ENCODE data around the gene IRF2.

IRF2 gene

DNA sequence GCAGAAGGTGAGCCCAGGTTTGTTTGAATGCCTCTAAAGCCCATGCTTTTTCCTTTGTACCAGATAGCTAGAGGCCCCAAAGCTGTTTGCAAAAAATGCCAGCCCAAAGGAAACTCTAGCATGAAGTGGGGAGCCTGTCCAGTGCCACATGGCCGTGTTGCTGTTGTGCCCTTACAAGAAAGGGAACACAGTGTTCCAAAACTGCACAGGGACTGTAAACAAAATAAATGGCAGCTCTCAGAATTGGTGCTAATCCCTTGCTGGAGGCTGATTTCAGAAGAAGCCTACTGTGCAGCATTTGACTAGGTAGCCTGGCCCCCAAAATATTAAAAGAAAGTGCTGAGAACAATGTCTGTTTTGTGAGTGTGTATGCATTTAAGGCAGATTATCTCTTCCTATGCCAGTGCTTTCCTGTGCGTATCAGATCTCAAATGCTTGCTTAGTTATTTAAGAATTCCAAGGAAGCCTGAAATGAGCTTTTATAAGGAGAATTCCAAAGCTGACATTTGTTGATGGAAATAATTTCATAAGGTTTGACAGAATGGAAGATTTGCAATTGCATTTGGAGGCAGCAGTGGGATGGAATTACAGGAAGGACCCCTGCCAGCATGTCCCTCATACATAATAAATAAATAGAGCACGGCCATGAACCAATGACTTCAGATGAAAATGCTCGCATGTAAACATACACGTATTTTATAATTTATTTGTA lies 115.7 kb downstream of the IRF2 start:
- no peak overlapping the region for H3K4me3 ChIP-seq (ENCODE audit: low read depth, low read length)
- TF ChIP-seq, protein P1, sequence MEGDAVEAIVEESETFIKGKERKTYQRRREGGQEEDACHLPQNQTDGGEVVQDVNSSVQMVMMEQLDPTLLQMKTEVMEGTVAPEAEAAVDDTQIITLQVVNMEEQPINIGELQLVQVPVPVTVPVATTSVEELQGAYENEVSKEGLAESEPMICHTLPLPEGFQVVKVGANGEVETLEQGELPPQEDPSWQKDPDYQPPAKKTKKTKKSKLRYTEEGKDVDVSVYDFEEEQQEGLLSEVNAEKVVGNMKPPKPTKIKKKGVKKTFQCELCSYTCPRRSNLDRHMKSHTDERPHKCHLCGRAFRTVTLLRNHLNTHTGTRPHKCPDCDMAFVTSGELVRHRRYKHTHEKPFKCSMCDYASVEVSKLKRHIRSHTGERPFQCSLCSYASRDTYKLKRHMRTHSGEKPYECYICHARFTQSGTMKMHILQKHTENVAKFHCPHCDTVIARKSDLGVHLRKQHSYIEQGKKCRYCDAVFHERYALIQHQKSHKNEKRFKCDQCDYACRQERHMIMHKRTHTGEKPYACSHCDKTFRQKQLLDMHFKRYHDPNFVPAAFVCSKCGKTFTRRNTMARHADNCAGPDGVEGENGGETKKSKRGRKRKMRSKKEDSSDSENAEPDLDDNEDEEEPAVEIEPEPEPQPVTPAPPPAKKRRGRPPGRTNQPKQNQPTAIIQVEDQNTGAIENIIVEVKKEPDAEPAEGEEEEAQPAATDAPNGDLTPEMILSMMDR (IDR thresholded peaks at IDR 0.05; ENCODE audit: borderline replicate concordance, insufficient read depth, low read depth, low read length) = no peak

DNA sequence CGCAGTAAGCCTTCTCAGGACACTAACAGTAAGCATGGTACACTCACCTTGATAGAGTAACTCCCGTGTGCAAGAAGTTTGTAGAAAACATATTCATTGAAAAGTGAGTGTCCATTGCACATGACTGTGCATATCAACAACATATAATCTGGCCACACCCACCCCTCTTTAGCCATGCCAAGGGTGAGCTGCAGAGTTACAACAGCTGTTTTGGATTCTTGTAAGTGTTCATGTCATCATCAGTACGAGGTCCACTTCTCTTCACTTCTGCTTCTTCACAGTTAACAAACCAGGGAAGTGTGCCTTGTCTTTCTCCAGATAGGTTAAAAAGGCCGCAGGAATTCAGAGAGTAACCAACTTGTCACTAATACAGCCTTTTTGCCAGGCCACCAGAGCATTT lies 116.6 kb downstream of the IRF2 start:
- no peak overlapping the region for H3K4me3 ChIP-seq (ENCODE audit: low read depth, low read length)
- TF ChIP-seq, protein P1 (IDR thresholded peaks at IDR 0.05; ENCODE audit: borderline replicate concordance, insufficient read depth, low read depth, low read length) = no peak

DNA sequence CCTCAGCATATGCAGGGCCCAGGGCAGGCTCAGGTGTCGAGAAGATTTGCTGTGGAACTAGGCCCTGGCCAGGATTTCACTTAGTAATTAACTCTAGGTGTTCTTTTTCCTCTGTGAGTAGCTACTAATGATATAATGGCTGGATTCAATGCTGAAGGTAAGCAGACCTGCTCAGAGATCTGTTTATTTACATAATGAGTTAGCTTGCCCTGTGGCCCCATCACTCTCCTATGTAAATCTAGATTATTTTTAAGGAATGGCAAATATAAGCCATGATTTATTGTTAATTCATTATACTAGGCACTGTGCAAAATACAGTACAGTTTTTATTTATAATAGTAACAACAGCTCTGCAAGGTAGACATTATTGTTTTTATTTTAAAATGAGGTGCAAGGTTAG lies 117.2 kb downstream of the IRF2 start:
- TF ChIP-seq, protein P1 (IDR thresholded peaks at IDR 0.05; ENCODE audit: borderline replicate concordance, insufficient read depth, low read depth, low read length) = no peak
- no peak overlapping the region for H3K4me3 ChIP-seq (ENCODE audit: low read depth, low read length)

DNA sequence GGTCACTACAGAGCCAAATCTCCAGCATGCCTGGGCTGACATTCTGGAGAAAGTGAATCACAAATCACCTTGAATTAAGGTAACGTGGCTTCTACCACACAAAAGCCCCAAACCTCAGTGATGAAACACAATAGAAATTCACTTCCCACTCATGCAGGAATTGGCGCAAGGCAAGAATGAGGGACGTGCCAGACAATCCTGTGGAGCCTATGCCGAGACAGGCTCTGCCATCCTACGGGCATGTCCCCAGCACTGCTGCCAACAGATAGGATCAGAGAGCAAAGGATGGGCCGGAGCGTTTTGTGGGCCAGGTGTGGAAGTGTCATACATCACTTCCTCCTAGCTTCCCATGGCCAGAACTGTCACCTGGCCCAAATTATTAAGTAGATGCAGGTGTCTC lies 118.0 kb downstream of the IRF2 start:
- no peak overlapping the region for H3K4me3 ChIP-seq (ENCODE audit: low read depth, low read length)
- TF ChIP-seq, protein P1 (IDR thresholded peaks at IDR 0.05; ENCODE audit: borderline replicate concordance, insufficient read depth, low read depth, low read length) = no peak

DNA sequence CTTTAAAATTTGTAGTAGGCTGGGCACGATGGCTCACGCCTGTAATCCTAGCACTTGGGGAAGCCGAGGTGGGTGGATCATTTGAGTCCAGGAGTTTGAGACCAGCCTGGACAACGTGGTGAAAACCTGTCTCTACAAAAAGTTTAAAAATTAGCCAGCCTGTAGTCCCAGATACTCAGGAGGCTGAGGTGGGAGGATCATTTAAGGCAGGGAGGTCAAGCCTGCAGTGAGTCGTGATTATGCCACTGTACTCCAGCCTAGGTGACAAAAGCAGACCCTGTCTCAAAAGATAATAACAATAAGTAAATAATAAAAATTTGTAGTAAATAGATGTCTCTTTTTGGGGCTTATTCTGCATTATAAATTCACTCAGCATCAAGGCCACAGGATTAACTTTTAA lies 118.5 kb downstream of the IRF2 start:
- H3K4me3 ChIP-seq (ENCODE audit: low read depth, low read length) = no peak overlapping the region
- TF ChIP-seq, protein P1 (IDR thresholded peaks at IDR 0.05; ENCODE audit: borderline replicate concordance, insufficient read depth, low read depth, low read length) = no peak

DNA sequence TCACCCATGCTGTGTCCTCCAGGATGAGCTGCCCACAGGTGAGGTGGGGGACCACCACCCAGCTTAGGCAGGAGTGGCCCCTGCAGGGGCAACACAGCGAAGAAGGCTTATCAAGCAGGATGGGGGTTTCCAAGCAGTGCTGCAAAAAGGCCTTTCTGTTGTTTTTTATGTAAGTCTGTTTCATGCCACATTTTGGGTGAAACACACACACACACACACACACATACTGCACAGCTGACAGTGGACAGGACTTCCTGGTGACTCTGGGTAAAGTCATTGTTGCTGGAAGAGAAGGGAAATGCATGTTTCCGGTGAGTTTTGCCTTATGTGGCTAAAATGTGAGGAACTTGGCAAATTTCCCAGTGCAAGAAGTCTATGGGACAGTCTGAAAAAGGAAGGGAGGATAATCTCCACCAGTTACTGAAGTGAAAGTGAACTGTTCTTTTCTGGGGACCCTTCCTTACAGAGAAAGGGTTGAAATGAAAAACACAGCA lies 119.2 kb downstream of the IRF2 start:
- no peak overlapping the region for H3K4me3 ChIP-seq (ENCODE audit: low read depth, low read length)
- TF ChIP-seq, protein P1 (IDR thresholded peaks at IDR 0.05; ENCODE audit: borderline replicate concordance, insufficient read depth, low read depth, low read length) = no peak

DNA sequence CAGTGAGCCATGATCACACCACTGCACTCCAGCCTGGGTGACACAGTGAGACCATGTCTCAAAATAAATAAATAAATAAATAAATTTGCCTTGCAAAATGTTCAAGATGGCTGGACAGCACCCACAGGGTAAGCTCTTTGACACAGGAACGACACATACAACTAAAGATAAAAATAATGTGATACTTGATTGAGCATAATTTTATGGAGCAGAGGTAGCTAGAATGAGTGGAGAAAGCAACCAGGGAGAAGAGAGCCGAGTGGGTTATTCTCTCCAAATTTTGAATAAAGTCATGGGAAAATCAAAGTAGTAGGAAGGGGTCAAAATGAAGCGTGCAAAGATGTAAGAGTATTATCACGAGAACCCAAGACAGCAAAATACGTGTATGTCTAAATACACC lies 121.5 kb downstream of the IRF2 start:
- TF ChIP-seq, protein P1 (IDR thresholded peaks at IDR 0.05; ENCODE audit: borderline replicate concordance, insufficient read depth, low read depth, low read length) = no peak
- peak overlapping the region; percentile 54 for H3K4me3 ChIP-seq (ENCODE audit: low read depth, low read length)
